Neural cell (in vitro differentiated cells): ENCODE data around the gene NDST3. TPM values are rescaled to one million over a fixed set of nuclear protein-coding genes. Genes with fewer than 3 reads are reported as not detected.

Experiments
- H2AFZ ChIP-seq: fragments of 200-600, 300-800 bp; sonication (generic), shearing (Covaris generic); 2 replicates; pipeline ENCODE4 v1.6.0; 2014; ENCODE audit warnings: low read depth, mild to moderate bottlenecking, antibody characterized with exemption, low read length, moderate library complexity
- H3F3A ChIP-seq: fragments of 200-600 bp; shearing (Covaris generic); 2 replicates; pipeline ENCODE4 v1.6.1; 2016; ENCODE audit warnings: mild to moderate bottlenecking, moderate library complexity, mixed read lengths, antibody characterized with exemption, low read length; ENCODE audit not compliant: insufficient read depth, poor library complexity, severe bottlenecking
- H3K27ac ChIP-seq: fragments of 200-600, 300-800 bp; sonication (generic), shearing (Covaris generic); 2 replicates; pipeline ENCODE4 v1.5.1; 2014; ENCODE audit warnings: mild to moderate bottlenecking, low read length, moderate library complexity
- H3K27me3 ChIP-seq: fragments of 300-800, 200-600 bp; sonication (generic), shearing (Covaris generic); 2 replicates; pipeline ENCODE4 v1.6.0; 2014; ENCODE audit warnings: mild to moderate bottlenecking, low read depth, low read length, moderate library complexity; ENCODE audit not compliant: insufficient read depth
- H3K36me3 ChIP-seq: fragments of 300-800, 200-600 bp; sonication (generic), shearing (Covaris generic); 2 replicates; pipeline ENCODE4 v1.5.1; 2014; ENCODE audit warnings: mild to moderate bottlenecking, antibody characterized with exemption, low read length, moderate library complexity; ENCODE audit not compliant: insufficient read depth
- H3K4me2 ChIP-seq: fragments of 300-800, 200-600 bp; sonication (generic), shearing (Covaris generic); 2 replicates; pipeline ENCODE4 v1.6.0; 2014; ENCODE audit warnings: mild to moderate bottlenecking, low read length
- H3K4me3 ChIP-seq: fragments of 300-800, 200-600 bp; sonication (generic), shearing (Covaris generic); 2 replicates; pipeline ENCODE4 v1.5.1; 2014; ENCODE audit warnings: mild to moderate bottlenecking, low read length, moderate library complexity
- H3K79me2 ChIP-seq: fragments of 200-600 bp; shearing (Covaris generic); replicated peaks from 2 replicates; pipeline ENCODE4 v1.6.0; 2014; ENCODE audit warnings: mild to moderate bottlenecking, low read length, moderate library complexity; ENCODE audit not compliant: insufficient read depth
- H3K9ac ChIP-seq: fragments of 300-800, 200-600 bp; sonication (generic), shearing (Covaris generic); 2 replicates; pipeline ENCODE4 v1.6.1; 2016; ENCODE audit warnings: mild to moderate bottlenecking, low read length, mixed read lengths
- H3K9me2 ChIP-seq: fragments of 200-600 bp; shearing (Covaris generic); 2 replicates; pipeline ENCODE4 v1.6.1; 2016; ENCODE audit warnings: mild to moderate bottlenecking, low read length, mixed read lengths; ENCODE audit not compliant: insufficient read depth
- H3K9me3 ChIP-seq: fragments of 200-600, 300-800 bp; sonication (generic), shearing (Covaris generic); 2 replicates; pipeline ENCODE4 v1.6.1; 2016; ENCODE audit warnings: mild to moderate bottlenecking, mixed run types, low read length, moderate library complexity, mixed read lengths
- H4K20me1 ChIP-seq: fragments of 200-600 bp; shearing (Covaris generic); 2 replicates; pipeline ENCODE4 v1.6.1; 2016; ENCODE audit warnings: mild to moderate bottlenecking, mixed run types; ENCODE audit not compliant: insufficient read depth
- EP300 ChIP-seq: fragments of 450-650 bp; conservative IDR thresholded peaks from 2 replicates; pipeline ENCODE4 v1.6.1; 2014; ENCODE audit warnings: antibody characterized with exemption, mild to moderate bottlenecking, moderate library complexity; ENCODE audit not compliant: poor library complexity, severe bottlenecking
- EZH2 ChIP-seq: fragments of 200-600, 300-800 bp; shearing (Covaris generic), sonication (generic); IDR thresholded peaks from 2 replicates; pipeline ENCODE4 v1.6.1; 2014; ENCODE audit warnings: antibody characterized with exemption, low read length, borderline replicate concordance, mild to moderate bottlenecking; ENCODE audit not compliant: insufficient read depth, poor library complexity, severe bottlenecking
- MXI1 ChIP-seq: fragments of 450-650 bp; conservative IDR thresholded peaks from 2 replicates; pipeline ENCODE4 v1.6.1; 2014; ENCODE audit warnings: antibody characterized with exemption, mild to moderate bottlenecking; ENCODE audit not compliant: poor library complexity, severe bottlenecking
- POLR2AphosphoS5 ChIP-seq: IDR thresholded peaks from 2 replicates; pipeline ENCODE4 v1.6.1; 2012
- RAD21 ChIP-seq: fragments of 450-650 bp; conservative IDR thresholded peaks from 2 replicates; pipeline ENCODE4 v1.6.1; 2014; ENCODE audit warnings: antibody characterized with exemption, mild to moderate bottlenecking, moderate library complexity
- SMC3 ChIP-seq: fragments of 450-650 bp; conservative IDR thresholded peaks from 2 replicates; pipeline ENCODE4 v1.6.1; 2014; ENCODE audit warnings: antibody characterized with exemption, mild to moderate bottlenecking, moderate library complexity; ENCODE audit not compliant: poor library complexity
- TAF1 ChIP-seq: IDR thresholded peaks from 2 replicates; pipeline ENCODE4 v1.6.1; 2012; ENCODE audit warnings: low read depth
- polyA plus RNA-seq: library from polyadenylated mRNA; depleted of rRNA; stranded (reverse); fragments of >200 nt; gene quantifications from 2 replicates; pipeline ENCODE4 v1.2.3, GENCODE V29; 2014
- TF ChIP-seq, protein P1 (sequence below): IDR thresholded peaks from 2 replicates; pipeline ENCODE4 v1.6.1; 2012; ENCODE audit warnings: borderline replicate concordance
- TF ChIP-seq, protein P2 (sequence below): fragments of 450-650 bp; IDR thresholded peaks from 2 replicates; pipeline ENCODE4 v1.5.1; 2014; ENCODE audit warnings: antibody characterized with exemption, mild to moderate bottlenecking, moderate library complexity; ENCODE audit not compliant: poor library complexity, severe bottlenecking

The NDST3 gene
- polyA plus RNA-seq, 1 donor from 2014 or later, result 4.0 TPM

DNA sequence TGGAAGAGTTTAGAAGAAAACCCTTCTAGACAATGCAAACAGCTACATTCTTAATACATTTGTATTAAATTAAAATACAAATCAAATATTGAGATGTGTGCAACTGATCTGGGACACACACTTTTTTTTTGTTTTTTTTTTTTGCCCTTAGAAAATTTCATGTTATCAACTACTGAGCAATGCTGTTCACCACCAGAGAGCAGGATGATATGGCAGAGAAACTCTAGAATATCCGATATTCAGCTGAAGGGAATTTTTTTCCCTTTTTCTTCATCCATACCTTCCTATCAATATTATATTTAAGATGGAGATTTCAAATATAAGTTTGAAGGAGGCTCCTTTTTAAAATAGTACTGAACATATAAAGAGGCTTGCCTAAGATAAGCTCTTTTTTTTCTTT is 1.0 kb downstream of the NDST3 start:
- Histone ChIP-seq H3K79me2 (no peaks in the 10 kb centered on the region), H3K9me3 (no peaks in the 10 kb centered on the region), H3K9me2 (no peaks in the 10 kb centered on the region), H3F3A (no peaks in the 10 kb centered on the region), H3K27ac (no peak overlapping the region), H4K20me1 (no peaks in the 10 kb centered on the region), H3K27me3 (peaks cover 9% of the 10 kb centered on the region), H3K4me2 (peak overlapping the region; percentile 6), H3K36me3 (no peaks in the 10 kb centered on the region), H2AFZ (no peak overlapping the region), H3K9ac (no peak overlapping the region), H3K4me3 (peak overlapping the region; percentile 82)
- TF ChIP-seq, protein P1, sequence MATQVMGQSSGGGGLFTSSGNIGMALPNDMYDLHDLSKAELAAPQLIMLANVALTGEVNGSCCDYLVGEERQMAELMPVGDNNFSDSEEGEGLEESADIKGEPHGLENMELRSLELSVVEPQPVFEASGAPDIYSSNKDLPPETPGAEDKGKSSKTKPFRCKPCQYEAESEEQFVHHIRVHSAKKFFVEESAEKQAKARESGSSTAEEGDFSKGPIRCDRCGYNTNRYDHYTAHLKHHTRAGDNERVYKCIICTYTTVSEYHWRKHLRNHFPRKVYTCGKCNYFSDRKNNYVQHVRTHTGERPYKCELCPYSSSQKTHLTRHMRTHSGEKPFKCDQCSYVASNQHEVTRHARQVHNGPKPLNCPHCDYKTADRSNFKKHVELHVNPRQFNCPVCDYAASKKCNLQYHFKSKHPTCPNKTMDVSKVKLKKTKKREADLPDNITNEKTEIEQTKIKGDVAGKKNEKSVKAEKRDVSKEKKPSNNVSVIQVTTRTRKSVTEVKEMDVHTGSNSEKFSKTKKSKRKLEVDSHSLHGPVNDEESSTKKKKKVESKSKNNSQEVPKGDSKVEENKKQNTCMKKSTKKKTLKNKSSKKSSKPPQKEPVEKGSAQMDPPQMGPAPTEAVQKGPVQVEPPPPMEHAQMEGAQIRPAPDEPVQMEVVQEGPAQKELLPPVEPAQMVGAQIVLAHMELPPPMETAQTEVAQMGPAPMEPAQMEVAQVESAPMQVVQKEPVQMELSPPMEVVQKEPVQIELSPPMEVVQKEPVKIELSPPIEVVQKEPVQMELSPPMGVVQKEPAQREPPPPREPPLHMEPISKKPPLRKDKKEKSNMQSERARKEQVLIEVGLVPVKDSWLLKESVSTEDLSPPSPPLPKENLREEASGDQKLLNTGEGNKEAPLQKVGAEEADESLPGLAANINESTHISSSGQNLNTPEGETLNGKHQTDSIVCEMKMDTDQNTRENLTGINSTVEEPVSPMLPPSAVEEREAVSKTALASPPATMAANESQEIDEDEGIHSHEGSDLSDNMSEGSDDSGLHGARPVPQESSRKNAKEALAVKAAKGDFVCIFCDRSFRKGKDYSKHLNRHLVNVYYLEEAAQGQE, result no peak
- TF ChIP-seq, protein P2, sequence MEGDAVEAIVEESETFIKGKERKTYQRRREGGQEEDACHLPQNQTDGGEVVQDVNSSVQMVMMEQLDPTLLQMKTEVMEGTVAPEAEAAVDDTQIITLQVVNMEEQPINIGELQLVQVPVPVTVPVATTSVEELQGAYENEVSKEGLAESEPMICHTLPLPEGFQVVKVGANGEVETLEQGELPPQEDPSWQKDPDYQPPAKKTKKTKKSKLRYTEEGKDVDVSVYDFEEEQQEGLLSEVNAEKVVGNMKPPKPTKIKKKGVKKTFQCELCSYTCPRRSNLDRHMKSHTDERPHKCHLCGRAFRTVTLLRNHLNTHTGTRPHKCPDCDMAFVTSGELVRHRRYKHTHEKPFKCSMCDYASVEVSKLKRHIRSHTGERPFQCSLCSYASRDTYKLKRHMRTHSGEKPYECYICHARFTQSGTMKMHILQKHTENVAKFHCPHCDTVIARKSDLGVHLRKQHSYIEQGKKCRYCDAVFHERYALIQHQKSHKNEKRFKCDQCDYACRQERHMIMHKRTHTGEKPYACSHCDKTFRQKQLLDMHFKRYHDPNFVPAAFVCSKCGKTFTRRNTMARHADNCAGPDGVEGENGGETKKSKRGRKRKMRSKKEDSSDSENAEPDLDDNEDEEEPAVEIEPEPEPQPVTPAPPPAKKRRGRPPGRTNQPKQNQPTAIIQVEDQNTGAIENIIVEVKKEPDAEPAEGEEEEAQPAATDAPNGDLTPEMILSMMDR, result peak; percentile 52
- TF ChIP-seq SMC3, result peak; percentile 65
- TF ChIP-seq RAD21, result peak; percentile 55

DNA sequence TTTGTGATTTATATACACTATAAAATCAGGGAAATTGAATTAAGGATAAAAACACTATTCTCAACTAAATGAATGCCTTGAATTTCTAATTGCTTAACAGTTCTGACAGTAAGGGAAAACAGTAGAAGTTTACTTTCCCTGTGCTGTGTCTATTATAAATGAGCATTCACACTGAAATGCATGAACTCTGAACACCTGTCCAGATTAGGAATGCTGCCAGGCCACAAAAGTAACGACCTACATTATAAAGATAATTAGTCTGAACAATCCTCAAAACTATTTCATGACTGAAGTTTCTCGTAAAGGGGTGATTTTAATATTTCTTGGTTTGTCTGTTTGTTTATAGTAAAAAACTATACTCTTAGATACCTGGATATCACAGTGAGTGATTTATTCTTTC is 2.0 kb downstream of the NDST3 start:
- Histone ChIP-seq H3K36me3 (no peaks in the 10 kb centered on the region), H3K27me3 (peaks cover 9% of the 10 kb centered on the region), H3K79me2 (no peaks in the 10 kb centered on the region), H3K4me3 (peak overlapping the region; percentile 82), H3K9me3 (no peaks in the 10 kb centered on the region), H3K9me2 (no peaks in the 10 kb centered on the region), H2AFZ (no peak overlapping the region), H3F3A (no peaks in the 10 kb centered on the region), H3K4me2 (no peak overlapping the region), H4K20me1 (no peaks in the 10 kb centered on the region), H3K9ac (no peak overlapping the region), H3K27ac (no peak overlapping the region)
- no peak for TF ChIP-seq EZH2
- no peak for TF ChIP-seq EP300

DNA sequence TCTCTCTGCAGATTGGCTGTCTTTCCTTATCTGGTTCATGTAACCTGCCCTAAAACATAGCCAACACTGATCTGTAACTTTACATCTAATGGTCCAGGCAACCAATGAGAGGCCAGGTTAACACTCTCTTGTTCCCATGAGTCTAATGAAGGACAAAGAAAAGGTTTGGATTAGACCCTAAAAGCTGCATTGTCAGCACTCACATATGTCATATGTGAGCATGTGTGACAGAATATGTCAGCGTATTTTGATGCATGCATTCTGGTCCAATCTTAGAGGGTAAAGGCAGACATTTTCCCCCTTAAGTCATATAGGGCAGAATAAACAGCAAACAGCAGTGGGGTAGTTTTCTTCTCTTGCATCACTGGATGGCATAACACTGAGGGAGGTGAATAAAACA is 3.7 kb downstream of the NDST3 start:
- Histone ChIP-seq H3K9me2 (no peaks in the 10 kb centered on the region), H3K9me3 (no peaks in the 10 kb centered on the region), H4K20me1 (no peaks in the 10 kb centered on the region), H3K27ac (no peak overlapping the region), H3K4me2 (no peak overlapping the region), H3K4me3 (no peak overlapping the region), H3K27me3 (peaks cover under 1% of the 10 kb centered on the region), H3K79me2 (no peaks in the 10 kb centered on the region), H3K36me3 (no peaks in the 10 kb centered on the region), H3K9ac (no peak overlapping the region), H2AFZ (no peak overlapping the region), H3F3A (no peaks in the 10 kb centered on the region)
- TF ChIP-seq, protein P1, result no peak
- TF ChIP-seq RAD21 (no peak), EP300 (no peak), TAF1 (no peak), POLR2AphosphoS5 (no peak), EZH2 (no peak), SMC3 (no peak), MXI1 (no peak)
- TF ChIP-seq, protein P2, result no peak
